CD4-positive, alpha-beta T cell treated with Interleukin-2 at 100 ng/mL for 4 hours (primary cell): ENCODE results near the gene PNPLA7.
"Not testable (repeated sequence)": the region's sequence is repeated elsewhere in the genome, so short reads cannot be mapped to it uniquely, and the experiment has no call there.

ENCODE experiments used
- DNase-seq: peaks from one replicate; pipeline ENCODE4 v3.0.0-alpha.2; 2020; ENCODE audit warnings: low spot score

PNPLA7 gene

GRCh38 chr9:137513801-137514570 is 36.2 kb downstream of the PNPLA7 start:
- DNase-seq = not testable (repeated sequence)

- not testable (repeated sequence) for DNase-seq
Observed at GRCh38 chr9:137513136-137513535, 37.1 kb downstream of the PNPLA7 start.

GRCh38 chr9:137511758-137512463 is 38.3 kb downstream of the PNPLA7 start:
- DNase-seq = no peak

GRCh38 chr9:137511126-137511525 is 39.1 kb downstream of the PNPLA7 start:
- DNase-seq = not testable (repeated sequence)

- DNase-seq = no peak
Observed at GRCh38 chr9:137509198-137509597, 41.0 kb downstream of the PNPLA7 start.

GRCh38 chr9:137506702-137507171 is 43.5 kb downstream of the PNPLA7 start:
- DNase-seq = no peak

GRCh38 chr9:137506274-137506673 is 43.9 kb downstream of the PNPLA7 start:
- no peak for DNase-seq

GRCh38 chr9:137505421-137506140 is 44.6 kb downstream of the PNPLA7 start:
- no peak for DNase-seq

GRCh38 chr9:137504432-137504777 is 45.8 kb downstream of the PNPLA7 start:
- DNase-seq = no peak

- no peak for DNase-seq
Observed at GRCh38 chr9:137502008-137502911, 47.9 kb downstream of the PNPLA7 start.

- DNase-seq = no peak
Observed at GRCh38 chr9:137501457-137501856, 48.7 kb downstream of the PNPLA7 start.

GRCh38 chr9:137500666-137501397 is 49.4 kb downstream of the PNPLA7 start:
- no peak for DNase-seq

- no peak for DNase-seq
Observed at GRCh38 chr9:137499858-137500661, 50.1 kb downstream of the PNPLA7 start.

- DNase-seq = no peak
Observed at GRCh38 chr9:137499416-137499815, 50.8 kb downstream of the PNPLA7 start.

- no peak for DNase-seq
Observed at GRCh38 chr9:137498720-137499150, 51.5 kb downstream of the PNPLA7 start.

- no peak for DNase-seq
Observed at GRCh38 chr9:137497921-137498719, 52.1 kb downstream of the PNPLA7 start.

- DNase-seq = no peak
Observed at GRCh38 chr9:137496601-137497375, 53.4 kb downstream of the PNPLA7 start.

- no peak for DNase-seq
Observed at GRCh38 chr9:137494550-137495351, 55.5 kb downstream of the PNPLA7 start.
